GM12872 (cell line): ENCODE measurements around the gene PALLD.

Source experiments
- TF ChIP-seq, protein P1 (sequence below): IDR thresholded peaks from 3 replicates; pipeline ENCODE4 v1.5.1; 2011; ENCODE audit warnings: low read depth, mild to moderate bottlenecking, low read length, moderate library complexity; ENCODE audit not compliant: insufficient read depth

PALLD gene

DNA sequence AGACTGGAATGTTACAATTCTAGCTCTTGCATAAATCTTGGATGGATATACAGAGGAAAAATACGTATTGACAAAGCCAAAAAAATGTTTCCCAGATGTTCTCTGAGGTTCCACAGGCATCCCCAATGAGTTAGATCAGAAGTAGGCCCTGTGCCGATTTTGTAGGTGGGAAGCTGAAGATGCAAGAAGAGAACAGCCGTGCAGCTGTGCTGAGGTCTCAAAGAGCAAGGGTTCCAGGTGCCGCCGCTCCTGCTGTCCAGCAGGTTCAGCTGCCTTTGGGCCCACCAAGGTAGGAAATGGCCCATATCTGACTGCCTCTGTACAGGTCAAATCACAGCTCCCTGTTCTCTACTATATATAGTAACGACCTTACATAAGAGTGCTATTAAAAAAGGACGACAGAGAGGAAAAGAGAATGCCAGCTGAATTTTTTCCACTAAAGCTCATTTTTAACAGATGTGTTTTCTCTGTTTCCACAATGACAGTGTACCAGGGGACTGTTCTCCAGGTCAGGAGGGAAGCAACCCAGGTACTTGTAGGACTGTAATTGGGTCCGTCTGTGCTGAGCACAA is 357.6 kb downstream of the PALLD start:
- TF ChIP-seq, protein P1, sequence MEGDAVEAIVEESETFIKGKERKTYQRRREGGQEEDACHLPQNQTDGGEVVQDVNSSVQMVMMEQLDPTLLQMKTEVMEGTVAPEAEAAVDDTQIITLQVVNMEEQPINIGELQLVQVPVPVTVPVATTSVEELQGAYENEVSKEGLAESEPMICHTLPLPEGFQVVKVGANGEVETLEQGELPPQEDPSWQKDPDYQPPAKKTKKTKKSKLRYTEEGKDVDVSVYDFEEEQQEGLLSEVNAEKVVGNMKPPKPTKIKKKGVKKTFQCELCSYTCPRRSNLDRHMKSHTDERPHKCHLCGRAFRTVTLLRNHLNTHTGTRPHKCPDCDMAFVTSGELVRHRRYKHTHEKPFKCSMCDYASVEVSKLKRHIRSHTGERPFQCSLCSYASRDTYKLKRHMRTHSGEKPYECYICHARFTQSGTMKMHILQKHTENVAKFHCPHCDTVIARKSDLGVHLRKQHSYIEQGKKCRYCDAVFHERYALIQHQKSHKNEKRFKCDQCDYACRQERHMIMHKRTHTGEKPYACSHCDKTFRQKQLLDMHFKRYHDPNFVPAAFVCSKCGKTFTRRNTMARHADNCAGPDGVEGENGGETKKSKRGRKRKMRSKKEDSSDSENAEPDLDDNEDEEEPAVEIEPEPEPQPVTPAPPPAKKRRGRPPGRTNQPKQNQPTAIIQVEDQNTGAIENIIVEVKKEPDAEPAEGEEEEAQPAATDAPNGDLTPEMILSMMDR: no peak

DNA sequence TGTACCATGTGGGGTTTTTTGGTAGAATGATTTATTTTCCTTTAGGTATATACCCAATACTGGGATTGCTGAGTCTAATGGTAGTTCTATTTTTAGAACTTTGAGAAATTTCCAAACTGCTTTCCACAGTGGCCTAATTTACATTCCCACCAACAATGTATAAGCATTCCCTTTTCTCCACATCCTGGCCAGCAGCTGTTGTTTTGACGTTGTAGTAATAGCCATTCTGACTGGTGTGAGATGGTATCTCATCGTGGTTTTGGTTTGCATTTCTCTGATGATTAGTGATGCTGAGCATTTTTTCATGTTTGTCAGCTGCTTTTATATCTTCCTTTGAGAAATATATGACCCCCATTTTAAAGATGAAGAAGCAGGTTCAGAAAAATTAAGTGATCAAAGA is 359.5 kb downstream of the PALLD start:
- TF ChIP-seq, protein P1: no peak

DNA sequence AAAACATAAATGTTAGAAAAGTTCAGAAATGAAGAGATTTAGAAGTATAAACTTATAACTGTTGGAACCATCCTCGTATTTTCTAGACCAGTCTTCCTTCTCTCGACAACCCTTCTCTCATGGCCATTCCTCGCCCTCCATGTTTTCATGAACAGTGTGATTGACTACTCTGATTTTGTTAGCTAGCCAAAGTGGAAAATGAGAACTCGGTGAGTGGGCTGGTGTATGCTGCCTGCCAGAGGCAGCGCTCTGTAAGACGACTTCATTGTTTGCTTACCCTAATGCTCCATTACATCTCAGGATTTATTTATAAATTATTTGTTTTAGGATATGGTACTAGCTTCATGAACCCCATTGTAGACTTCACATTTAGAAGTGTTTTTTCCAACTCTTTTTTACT is 360.2 kb downstream of the PALLD start:
- TF ChIP-seq, protein P1: no peak

DNA sequence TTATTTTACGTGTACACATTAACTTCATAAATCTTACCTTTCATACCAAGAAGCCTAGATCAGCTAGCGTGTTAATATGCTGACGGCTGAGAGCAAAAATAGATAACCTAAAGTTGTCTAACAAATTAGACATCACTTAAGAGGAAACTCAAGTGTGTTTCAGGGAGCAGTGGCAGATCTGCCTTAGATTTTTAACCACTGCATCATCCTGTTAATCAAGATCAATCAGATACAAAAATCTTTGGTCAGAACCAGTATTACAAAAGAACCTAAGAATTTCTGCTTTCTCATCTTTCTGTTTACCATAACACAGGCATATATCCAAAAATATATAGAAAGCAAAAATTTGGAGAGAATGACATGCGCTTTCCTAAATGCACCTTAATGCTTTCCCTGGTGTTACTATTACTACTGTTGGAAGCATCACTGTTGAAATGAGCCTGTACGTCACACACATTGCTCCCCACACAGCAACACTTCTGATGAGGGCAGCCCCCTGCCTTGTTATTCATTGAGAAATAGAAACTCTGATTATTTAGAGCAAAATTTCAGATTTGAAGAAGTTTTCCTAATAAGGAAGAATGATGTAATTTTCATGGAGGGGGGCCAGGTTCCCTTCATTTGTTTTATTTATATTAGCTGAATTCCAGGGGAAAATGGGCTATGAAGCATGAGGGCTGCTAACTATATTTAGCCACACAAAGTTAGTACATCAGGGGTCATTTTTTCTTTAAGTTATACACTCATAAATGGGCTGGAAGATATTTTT is 360.9 kb downstream of the PALLD start:
- TF ChIP-seq, protein P1: no peak

DNA sequence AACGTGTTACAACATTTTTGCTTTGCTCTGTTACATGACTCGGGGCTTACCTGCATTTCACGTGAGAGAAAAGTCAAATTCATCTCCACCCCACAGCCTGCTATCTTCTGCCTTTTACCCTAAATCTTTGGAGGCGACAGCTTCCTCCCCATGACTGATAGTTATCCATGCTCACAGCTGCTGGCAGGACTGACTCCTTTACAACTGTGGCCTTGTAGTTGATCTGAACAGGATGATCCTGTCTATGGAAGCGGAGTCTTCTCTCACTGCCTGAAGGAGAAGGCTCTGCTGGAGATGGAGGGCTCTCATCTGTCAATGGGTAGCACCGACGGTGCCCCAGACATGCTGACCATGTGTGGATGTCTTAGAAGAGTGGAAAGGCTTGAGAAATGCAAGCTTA is 362.2 kb downstream of the PALLD start:
- TF ChIP-seq, protein P1: no peak

DNA sequence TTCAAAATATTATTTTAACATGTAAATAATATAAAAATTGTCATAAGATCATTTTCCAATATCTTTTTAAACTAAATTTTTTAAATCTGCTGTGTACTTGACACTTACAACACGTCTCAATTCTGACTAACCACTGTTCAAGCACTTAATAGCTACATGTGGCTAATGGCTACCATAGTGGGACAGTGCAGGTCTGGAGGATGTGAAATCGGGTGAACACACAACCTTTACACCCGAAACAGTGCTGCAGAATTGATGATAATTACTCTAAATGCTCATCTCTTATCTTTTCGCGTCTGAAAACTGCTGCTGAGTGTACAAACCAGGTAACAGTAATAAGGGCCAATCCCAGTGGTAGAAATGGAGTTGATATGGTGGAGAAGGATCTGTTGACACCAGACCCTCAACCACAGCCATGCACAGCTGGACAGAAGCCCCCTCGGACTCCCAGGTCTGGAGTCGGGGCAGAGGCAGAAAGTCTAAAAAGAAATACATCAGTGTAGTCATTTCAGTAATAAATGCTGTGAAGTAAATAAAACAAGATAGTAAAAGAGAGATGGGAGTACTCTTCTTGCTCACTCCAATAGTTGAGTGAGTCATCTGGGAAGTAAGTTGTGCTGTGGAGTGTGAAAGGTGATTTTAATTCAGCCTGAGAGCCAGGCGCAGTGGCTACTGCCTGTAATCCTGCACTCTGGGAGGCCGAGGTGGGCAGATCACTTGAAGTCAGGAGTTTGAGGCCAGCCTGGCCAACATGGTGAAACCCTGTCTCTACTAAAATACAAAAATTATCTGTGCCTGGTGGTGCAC is 363.2 kb downstream of the PALLD start:
- TF ChIP-seq, protein P1: no peak

DNA sequence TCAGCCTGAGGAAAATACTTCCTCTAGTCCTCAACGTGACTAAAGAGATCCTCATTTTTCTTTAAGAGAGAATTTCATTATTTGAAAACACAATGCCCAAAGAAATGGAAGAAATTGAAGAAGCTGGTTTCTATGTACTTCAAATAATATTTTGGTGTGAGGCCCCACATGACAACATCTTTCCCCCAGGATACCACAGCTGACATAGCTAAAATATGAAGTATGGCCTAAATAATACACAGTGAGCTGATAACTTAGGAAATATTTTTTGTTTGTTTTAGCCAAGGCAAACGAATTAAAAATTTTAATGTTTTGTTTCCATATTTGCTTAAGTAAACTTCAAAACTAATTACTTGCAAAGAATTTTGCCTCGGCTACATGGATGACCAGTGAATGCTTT is 364.0 kb downstream of the PALLD start:
- TF ChIP-seq, protein P1: no peak
